SK-N-SH treated with all-trans-retinoic acid at 6 μM for 48 hours (cell line): ENCODE measurements around the gene TRPM7.
"Not testable (repeated sequence)": the region's sequence is repeated elsewhere in the genome, so short reads cannot be mapped to it uniquely, and the experiment has no call there.

Source experiments
- CREB5 ChIP-seq: fragments of 250-450 bp; sonication (Bioruptor Pico); IDR thresholded peaks from 2 replicates; pipeline ENCODE4 v1.5.1; 2020; ENCODE audit warnings: low read depth, mild to moderate bottlenecking, moderate library complexity
- ESRRG ChIP-seq: fragments of 250-450 bp; sonication (Bioruptor Pico); IDR thresholded peaks from 2 replicates; pipeline ENCODE4 v1.6.1; 2021; ENCODE audit warnings: mild to moderate bottlenecking
- PATZ1 ChIP-seq: fragments of 250-450 bp; sonication (Bioruptor Pico); IDR thresholded peaks from 2 replicates; pipeline ENCODE4 v1.8.0; 2020; ENCODE audit warnings: mild to moderate bottlenecking, moderate library complexity, borderline replicate concordance
- PPARA ChIP-seq: fragments of 250-450 bp; sonication (Bioruptor Pico); IDR thresholded peaks from 2 replicates; pipeline ENCODE4 v1.5.0; 2020; ENCODE audit warnings: mild to moderate bottlenecking, borderline replicate concordance
- RARB ChIP-seq: fragments of 250-450 bp; sonication (Bioruptor Pico); IDR thresholded peaks from 2 replicates; pipeline ENCODE4 v1.8.0; 2021; ENCODE audit warnings: mild to moderate bottlenecking, moderate library complexity
- TCF4 ChIP-seq: fragments of 250-450 bp; sonication (Bioruptor Pico); IDR thresholded peaks from 2 replicates; pipeline ENCODE4 v1.8.0; 2021; ENCODE audit warnings: mild to moderate bottlenecking, moderate library complexity, borderline replicate concordance
- TOX ChIP-seq: fragments of 250-450 bp; sonication (Bioruptor Pico); IDR thresholded peaks from 2 replicates; pipeline ENCODE4 v1.8.0; 2021; ENCODE audit warnings: mild to moderate bottlenecking, moderate library complexity, borderline replicate concordance
- ZFP30 ChIP-seq: fragments of 450-650 bp; formaldehyde crosslinking; IDR thresholded peaks from 2 replicates; pipeline ENCODE4 v1.5.0; 2022; ENCODE audit warnings: mild to moderate bottlenecking, moderate library complexity
- ZNF565 ChIP-seq: fragments of 450-650 bp; formaldehyde crosslinking; conservative IDR thresholded peaks from 2 replicates; pipeline ENCODE4 v1.5.0; 2020; ENCODE audit warnings: low read depth, mild to moderate bottlenecking, moderate library complexity
- ZNF8 ChIP-seq: fragments of 450-650 bp; formaldehyde crosslinking; IDR thresholded peaks from 2 replicates; pipeline ENCODE4 v1.5.0; 2020; ENCODE audit warnings: mild to moderate bottlenecking, moderate library complexity
- TF ChIP-seq, protein P1 (sequence below): fragments of 250-450 bp; sonication (Bioruptor Pico); IDR thresholded peaks from 2 replicates; pipeline ENCODE4 v1.5.0; 2020; ENCODE audit warnings: mild to moderate bottlenecking, moderate library complexity
- TF ChIP-seq, protein P2 (sequence below): fragments of 250-450 bp; sonication (Bioruptor Pico); IDR thresholded peaks from 2 replicates; pipeline ENCODE4 v1.8.0; 2021; ENCODE audit warnings: low read depth, mild to moderate bottlenecking, moderate library complexity, borderline replicate concordance

DNA sequence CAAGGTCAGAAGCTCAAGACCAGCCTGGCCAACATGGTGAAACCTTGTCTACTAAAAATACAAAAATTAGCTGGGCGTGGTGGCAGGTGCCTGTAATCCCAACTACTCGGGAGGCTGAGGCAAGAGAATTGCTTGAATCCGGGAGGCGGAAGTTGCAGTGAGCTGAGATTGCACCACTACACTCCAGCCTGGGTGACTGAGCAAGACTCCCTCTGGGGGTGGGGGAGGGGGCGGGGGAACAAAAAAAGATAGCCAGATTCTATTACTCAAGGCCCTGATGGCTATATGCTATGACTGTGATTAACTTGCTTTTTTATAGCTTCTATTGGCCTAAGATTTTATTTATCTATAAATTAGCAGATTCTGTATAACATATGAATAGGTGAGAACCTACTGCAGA, 112.8 kb downstream of the TRPM7 start:
- TF ChIP-seq TOX (CRISPR knock-in tag); TCF4 (CRISPR knock-in tag); ZNF565; CREB5; RARB (CRISPR knock-in tag); PATZ1; ZNF8 (CRISPR knock-in tag); ZFP30; ESRRG (CRISPR knock-in tag); PPARA (CRISPR knock-in tag): not testable (repeated sequence)
- TF ChIP-seq, protein P1, sequence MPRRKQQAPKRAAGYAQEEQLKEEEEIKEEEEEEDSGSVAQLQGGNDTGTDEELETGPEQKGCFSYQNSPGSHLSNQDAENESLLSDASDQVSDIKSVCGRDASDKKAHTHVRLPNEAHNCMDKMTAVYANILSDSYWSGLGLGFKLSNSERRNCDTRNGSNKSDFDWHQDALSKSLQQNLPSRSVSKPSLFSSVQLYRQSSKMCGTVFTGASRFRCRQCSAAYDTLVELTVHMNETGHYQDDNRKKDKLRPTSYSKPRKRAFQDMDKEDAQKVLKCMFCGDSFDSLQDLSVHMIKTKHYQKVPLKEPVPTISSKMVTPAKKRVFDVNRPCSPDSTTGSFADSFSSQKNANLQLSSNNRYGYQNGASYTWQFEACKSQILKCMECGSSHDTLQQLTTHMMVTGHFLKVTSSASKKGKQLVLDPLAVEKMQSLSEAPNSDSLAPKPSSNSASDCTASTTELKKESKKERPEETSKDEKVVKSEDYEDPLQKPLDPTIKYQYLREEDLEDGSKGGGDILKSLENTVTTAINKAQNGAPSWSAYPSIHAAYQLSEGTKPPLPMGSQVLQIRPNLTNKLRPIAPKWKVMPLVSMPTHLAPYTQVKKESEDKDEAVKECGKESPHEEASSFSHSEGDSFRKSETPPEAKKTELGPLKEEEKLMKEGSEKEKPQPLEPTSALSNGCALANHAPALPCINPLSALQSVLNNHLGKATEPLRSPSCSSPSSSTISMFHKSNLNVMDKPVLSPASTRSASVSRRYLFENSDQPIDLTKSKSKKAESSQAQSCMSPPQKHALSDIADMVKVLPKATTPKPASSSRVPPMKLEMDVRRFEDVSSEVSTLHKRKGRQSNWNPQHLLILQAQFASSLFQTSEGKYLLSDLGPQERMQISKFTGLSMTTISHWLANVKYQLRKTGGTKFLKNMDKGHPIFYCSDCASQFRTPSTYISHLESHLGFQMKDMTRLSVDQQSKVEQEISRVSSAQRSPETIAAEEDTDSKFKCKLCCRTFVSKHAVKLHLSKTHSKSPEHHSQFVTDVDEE (CRISPR knock-in tag) = not testable (repeated sequence)
- TF ChIP-seq, protein P2, sequence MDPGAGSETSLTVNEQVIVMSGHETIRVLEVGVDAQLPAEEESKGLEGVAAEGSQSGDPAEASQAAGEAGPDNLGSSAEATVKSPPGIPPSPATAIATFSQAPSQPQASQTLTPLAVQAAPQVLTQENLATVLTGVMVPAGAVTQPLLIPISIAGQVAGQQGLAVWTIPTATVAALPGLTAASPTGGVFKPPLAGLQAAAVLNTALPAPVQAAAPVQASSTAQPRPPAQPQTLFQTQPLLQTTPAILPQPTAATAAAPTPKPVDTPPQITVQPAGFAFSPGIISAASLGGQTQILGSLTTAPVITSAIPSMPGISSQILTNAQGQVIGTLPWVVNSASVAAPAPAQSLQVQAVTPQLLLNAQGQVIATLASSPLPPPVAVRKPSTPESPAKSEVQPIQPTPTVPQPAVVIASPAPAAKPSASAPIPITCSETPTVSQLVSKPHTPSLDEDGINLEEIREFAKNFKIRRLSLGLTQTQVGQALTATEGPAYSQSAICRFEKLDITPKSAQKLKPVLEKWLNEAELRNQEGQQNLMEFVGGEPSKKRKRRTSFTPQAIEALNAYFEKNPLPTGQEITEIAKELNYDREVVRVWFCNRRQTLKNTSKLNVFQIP (CRISPR knock-in tag) = not testable (repeated sequence)
